ENCODE results near the gene TNFAIP2. TPM values are rescaled to one million over a fixed set of nuclear protein-coding genes. Genes with fewer than 3 reads are reported as not detected.

Gene TNFAIP2
- polyA plus RNA-seq, 1 donor from 2014 or later, result 1.8 TPM

- Histone ChIP-seq H3F3A (ENCODE audit: insufficient read depth, low read length, poor library complexity, severe bottlenecking) (no peaks in the 10 kb centered on the region), H3K27ac (ENCODE audit: low read length) (no peak overlapping the region), H2AFZ (ENCODE audit: low read depth, low read length) (no peak overlapping the region), H3K4me3 (ENCODE audit: low read length) (no peak overlapping the region), H3K9me3 (ENCODE audit: low read length) (no peaks in the 10 kb centered on the region), H4K20me1 (ENCODE audit: insufficient read depth) (no peaks in the 10 kb centered on the region), H3K36me3 (ENCODE audit: insufficient read depth, low read length) (no peaks in the 10 kb centered on the region), H3K79me2 (replicated peaks; ENCODE audit: insufficient read depth, low read length) (no peaks in the 10 kb centered on the region), H3K9ac (ENCODE audit: low read length) (no peak overlapping the region), H3K9me2 (ENCODE audit: insufficient read depth, low read length) (no peaks in the 10 kb centered on the region), H3K27me3 (ENCODE audit: insufficient read depth, low read depth, low read length) (no peaks in the 10 kb centered on the region), H3K4me2 (ENCODE audit: low read length) (no peak overlapping the region)
- TF ChIP-seq RAD21 (conservative IDR thresholded peaks at IDR 0.05), result no peak
- no peak for TF ChIP-seq TAF1 (IDR thresholded peaks at IDR 0.05; ENCODE audit: low read depth)
- no peak for TF ChIP-seq EZH2 (IDR thresholded peaks at IDR 0.05; ENCODE audit: borderline replicate concordance, insufficient read depth, low read length, poor library complexity, severe bottlenecking)
- TF ChIP-seq, protein P1, sequence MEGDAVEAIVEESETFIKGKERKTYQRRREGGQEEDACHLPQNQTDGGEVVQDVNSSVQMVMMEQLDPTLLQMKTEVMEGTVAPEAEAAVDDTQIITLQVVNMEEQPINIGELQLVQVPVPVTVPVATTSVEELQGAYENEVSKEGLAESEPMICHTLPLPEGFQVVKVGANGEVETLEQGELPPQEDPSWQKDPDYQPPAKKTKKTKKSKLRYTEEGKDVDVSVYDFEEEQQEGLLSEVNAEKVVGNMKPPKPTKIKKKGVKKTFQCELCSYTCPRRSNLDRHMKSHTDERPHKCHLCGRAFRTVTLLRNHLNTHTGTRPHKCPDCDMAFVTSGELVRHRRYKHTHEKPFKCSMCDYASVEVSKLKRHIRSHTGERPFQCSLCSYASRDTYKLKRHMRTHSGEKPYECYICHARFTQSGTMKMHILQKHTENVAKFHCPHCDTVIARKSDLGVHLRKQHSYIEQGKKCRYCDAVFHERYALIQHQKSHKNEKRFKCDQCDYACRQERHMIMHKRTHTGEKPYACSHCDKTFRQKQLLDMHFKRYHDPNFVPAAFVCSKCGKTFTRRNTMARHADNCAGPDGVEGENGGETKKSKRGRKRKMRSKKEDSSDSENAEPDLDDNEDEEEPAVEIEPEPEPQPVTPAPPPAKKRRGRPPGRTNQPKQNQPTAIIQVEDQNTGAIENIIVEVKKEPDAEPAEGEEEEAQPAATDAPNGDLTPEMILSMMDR (IDR thresholded peaks at IDR 0.05; ENCODE audit: poor library complexity, severe bottlenecking), result no peak
- no peak for TF ChIP-seq MXI1 (conservative IDR thresholded peaks at IDR 0.05; ENCODE audit: poor library complexity, severe bottlenecking)
- TF ChIP-seq EP300 (conservative IDR thresholded peaks at IDR 0.05; ENCODE audit: poor library complexity, severe bottlenecking), result no peak
- no peak for TF ChIP-seq REST (IDR thresholded peaks at IDR 0.05; ENCODE audit: borderline replicate concordance)
- TF ChIP-seq SMC3 (conservative IDR thresholded peaks at IDR 0.05; ENCODE audit: poor library complexity), result no peak
These were observed 35.4 kb downstream of the TNFAIP2 start for GRCh38 chr14:103158688-103159087.

GRCh38 chr14:103160321-103161053, 37.2 kb downstream of the TNFAIP2 start:
- Histone ChIP-seq H3K27me3 (ENCODE audit: insufficient read depth, low read depth, low read length) (no peaks in the 10 kb centered on the region), H3K9me3 (ENCODE audit: low read length) (no peaks in the 10 kb centered on the region), H3F3A (ENCODE audit: insufficient read depth, low read length, poor library complexity, severe bottlenecking) (no peaks in the 10 kb centered on the region), H2AFZ (ENCODE audit: low read depth, low read length) (no peak overlapping the region), H3K79me2 (replicated peaks; ENCODE audit: insufficient read depth, low read length) (no peaks in the 10 kb centered on the region), H4K20me1 (ENCODE audit: insufficient read depth) (no peaks in the 10 kb centered on the region), H3K9me2 (ENCODE audit: insufficient read depth, low read length) (no peaks in the 10 kb centered on the region), H3K9ac (ENCODE audit: low read length) (no peak overlapping the region), H3K4me3 (ENCODE audit: low read length) (no peak overlapping the region), H3K27ac (ENCODE audit: low read length) (no peak overlapping the region), H3K36me3 (ENCODE audit: insufficient read depth, low read length) (no peaks in the 10 kb centered on the region), H3K4me2 (ENCODE audit: low read length) (no peak overlapping the region)
- TF ChIP-seq REST (IDR thresholded peaks at IDR 0.05; ENCODE audit: borderline replicate concordance) (no peak), SMC3 (conservative IDR thresholded peaks at IDR 0.05; ENCODE audit: poor library complexity) (no peak), EZH2 (IDR thresholded peaks at IDR 0.05; ENCODE audit: borderline replicate concordance, insufficient read depth, low read length, poor library complexity, severe bottlenecking) (no peak), MXI1 (conservative IDR thresholded peaks at IDR 0.05; ENCODE audit: poor library complexity, severe bottlenecking) (no peak), TAF1 (IDR thresholded peaks at IDR 0.05; ENCODE audit: low read depth) (no peak), POLR2AphosphoS5 (IDR thresholded peaks at IDR 0.05) (no peak), RAD21 (conservative IDR thresholded peaks at IDR 0.05) (no peak), EP300 (conservative IDR thresholded peaks at IDR 0.05; ENCODE audit: poor library complexity, severe bottlenecking) (no peak)
- TF ChIP-seq, protein P1 (IDR thresholded peaks at IDR 0.05; ENCODE audit: poor library complexity, severe bottlenecking), result no peak
